Thyroid gland (tissue), 4 donors: ENCODE data around the gene LDLRAD4. TPM values are rescaled to one million over a fixed set of nuclear protein-coding genes. Genes with fewer than 3 reads are reported as not detected.

Experiments used
- DNase-seq, 2 donors: peaks; one replicate each; pipeline ENCODE4 v3.0.0-alpha.2; 2019
- H3K27ac ChIP-seq, 3 donors: fragments of 200-600 bp; sonication (generic); 1 replicate in 2 of 3; 2 replicates in 1 of 3; pipeline ENCODE4 v1.5.1; 2016 to 2019; ENCODE audit warnings: mild to moderate bottlenecking in 1 of 3, moderate library complexity in 1 of 3
- H3K27me3 ChIP-seq: fragments of 200-600 bp; sonication (generic); one replicate; pipeline ENCODE4 v1.5.1; 2019
- H3K36me3 ChIP-seq, 2 donors: fragments of 200-600 bp; sonication (generic); one replicate each; pipeline ENCODE4 v1.5.1; 2016 to 2019
- H3K4me1 ChIP-seq, 2 donors: fragments of 200-600 bp; sonication (generic); one replicate each; pipeline ENCODE4 v1.5.1; 2017 to 2019
- H3K4me3 ChIP-seq, 3 donors: fragments of 200-600 bp; sonication (generic); replicated peaks in 1 of 3; 1 replicate in 2 of 3; 2 replicates in 1 of 3; pipeline ENCODE4 v1.5.1; 2016; ENCODE audit warnings: mild to moderate bottlenecking in 1 of 3
- H3K9me3 ChIP-seq: fragments of 200-600 bp; sonication (generic); one replicate; pipeline ENCODE4 v1.5.1; 2017
- POLR2A ChIP-seq, 2 donors: fragments of 450-650 bp; IDR thresholded peaks; one replicate each; pipeline ENCODE4 v1.6.1; 2017; ENCODE audit warnings: antibody characterized with exemption in 2 of 2, mild to moderate bottlenecking in 2 of 2, moderate library complexity in 1 of 2
- WGBS, 2 donors: methylation state at CpG; one replicate each; pipeline ENCODE4 v1.1.5; 2017; 5-methylcytosine and 5-hydroxymethylcytosine counted together
- intact Hi-C: fragments of 100-400 bp; cut with DNase I; formaldehyde crosslinking; loops from one replicate; pipeline ENCODE4 v1.15.1; 2023
- total RNA-seq, 4 donors: library from RNA; depleted of rRNA; stranded (reverse); fragments of >200 nt; gene quantifications; one replicate each; pipeline ENCODE4 v1.2.3, GENCODE V29; 2016
- TF ChIP-seq, protein P1 (sequence below), 6 experiments: fragments of 200-600 bp in 3 of 6; fragments of 450-650 bp in 3 of 6; sonication (generic) in 3 of 6; IDR thresholded peaks; one replicate each; pipeline ENCODE4 v1.5.1; 2016 to 2019; ENCODE audit warnings: antibody characterized with exemption in 6 of 6, mild to moderate bottlenecking in 2 of 6, inconsistent platforms in 1 of 6, moderate library complexity in 1 of 6

LDLRAD4 gene
- total RNA-seq, 4 donors from 2014 or later, result 23.7 to 35.7 (median 29.7) TPM

DNA sequence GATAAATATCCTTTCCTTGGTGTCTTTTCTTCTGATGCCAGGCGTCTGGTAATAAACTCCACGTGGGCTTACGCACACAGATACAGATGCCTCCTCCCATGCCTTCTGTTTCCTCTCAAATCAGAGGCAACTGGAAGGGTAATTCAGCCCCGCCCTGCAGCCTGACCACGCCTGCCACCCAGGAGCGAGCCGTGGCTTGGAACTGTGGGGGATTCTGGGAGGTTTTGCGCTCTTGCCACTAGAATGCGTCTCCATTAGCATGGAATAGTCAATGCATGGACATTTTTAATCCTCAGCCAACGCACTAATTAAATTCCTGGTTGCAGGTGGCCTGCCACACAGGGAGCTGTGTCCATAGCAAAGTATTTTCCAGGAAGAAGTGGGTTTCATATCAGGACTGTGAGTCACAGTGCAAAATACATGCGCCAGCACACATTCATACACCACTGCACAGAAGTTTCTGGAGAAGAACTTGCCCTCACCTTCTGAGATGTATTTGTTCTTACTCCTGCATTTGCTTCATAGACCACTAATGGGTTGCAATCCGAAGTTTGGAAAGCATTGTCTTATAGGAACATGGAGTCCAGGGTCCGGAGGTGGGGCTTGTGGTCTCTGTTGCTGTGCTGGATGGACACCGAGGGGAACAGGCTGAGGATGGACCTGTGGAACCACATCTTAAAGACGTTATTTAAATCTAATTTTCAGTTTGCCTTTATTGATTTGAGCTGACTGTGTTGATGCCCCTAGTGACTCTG, 151.4 kb downstream of the LDLRAD4 start:
- intact Hi-C loops, result no loop called here
- Histone ChIP-seq H3K36me3 (no peaks in the 10 kb centered on the region), H3K4me1 (peaks cover 0 to 19% of the 10 kb centered on the region in 2 donors), H3K27ac (no peak overlapping the region), H3K27me3 (no peaks in the 10 kb centered on the region), H3K9me3 (no peaks in the 10 kb centered on the region), H3K4me3 (no peak overlapping the region)
- TF ChIP-seq, protein P1, sequence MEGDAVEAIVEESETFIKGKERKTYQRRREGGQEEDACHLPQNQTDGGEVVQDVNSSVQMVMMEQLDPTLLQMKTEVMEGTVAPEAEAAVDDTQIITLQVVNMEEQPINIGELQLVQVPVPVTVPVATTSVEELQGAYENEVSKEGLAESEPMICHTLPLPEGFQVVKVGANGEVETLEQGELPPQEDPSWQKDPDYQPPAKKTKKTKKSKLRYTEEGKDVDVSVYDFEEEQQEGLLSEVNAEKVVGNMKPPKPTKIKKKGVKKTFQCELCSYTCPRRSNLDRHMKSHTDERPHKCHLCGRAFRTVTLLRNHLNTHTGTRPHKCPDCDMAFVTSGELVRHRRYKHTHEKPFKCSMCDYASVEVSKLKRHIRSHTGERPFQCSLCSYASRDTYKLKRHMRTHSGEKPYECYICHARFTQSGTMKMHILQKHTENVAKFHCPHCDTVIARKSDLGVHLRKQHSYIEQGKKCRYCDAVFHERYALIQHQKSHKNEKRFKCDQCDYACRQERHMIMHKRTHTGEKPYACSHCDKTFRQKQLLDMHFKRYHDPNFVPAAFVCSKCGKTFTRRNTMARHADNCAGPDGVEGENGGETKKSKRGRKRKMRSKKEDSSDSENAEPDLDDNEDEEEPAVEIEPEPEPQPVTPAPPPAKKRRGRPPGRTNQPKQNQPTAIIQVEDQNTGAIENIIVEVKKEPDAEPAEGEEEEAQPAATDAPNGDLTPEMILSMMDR (IDR thresholded peaks at IDR 0.05), result no peak
- TF ChIP-seq POLR2A (IDR thresholded peaks at IDR 0.05), result no peak
- DNase-seq, result no peak
- WGBS, 2 donors, result 68 to 70% methylated on average over 15 of the region's 15 CpGs

GRCh38 chr18:13370995-13371625, 152.6 kb downstream of the LDLRAD4 start:
- TF ChIP-seq POLR2A (IDR thresholded peaks at IDR 0.05), result no peak
- TF ChIP-seq, protein P1 (IDR thresholded peaks at IDR 0.05), result no peak
- Histone ChIP-seq H3K9me3 (no peaks in the 10 kb centered on the region), H3K27ac (no peak overlapping the region), H3K4me3 (no peak overlapping the region), H3K36me3 (no peaks in the 10 kb centered on the region), H3K4me1 (peaks cover 0 to 30% of the 10 kb centered on the region in 2 donors), H3K27me3 (no peaks in the 10 kb centered on the region)
- no peak for DNase-seq
- 98 to 99% methylated on average over 7 to 16 of the region's 16 CpGs for WGBS, 2 donors
- intact Hi-C loops, result no loop called here

DNA sequence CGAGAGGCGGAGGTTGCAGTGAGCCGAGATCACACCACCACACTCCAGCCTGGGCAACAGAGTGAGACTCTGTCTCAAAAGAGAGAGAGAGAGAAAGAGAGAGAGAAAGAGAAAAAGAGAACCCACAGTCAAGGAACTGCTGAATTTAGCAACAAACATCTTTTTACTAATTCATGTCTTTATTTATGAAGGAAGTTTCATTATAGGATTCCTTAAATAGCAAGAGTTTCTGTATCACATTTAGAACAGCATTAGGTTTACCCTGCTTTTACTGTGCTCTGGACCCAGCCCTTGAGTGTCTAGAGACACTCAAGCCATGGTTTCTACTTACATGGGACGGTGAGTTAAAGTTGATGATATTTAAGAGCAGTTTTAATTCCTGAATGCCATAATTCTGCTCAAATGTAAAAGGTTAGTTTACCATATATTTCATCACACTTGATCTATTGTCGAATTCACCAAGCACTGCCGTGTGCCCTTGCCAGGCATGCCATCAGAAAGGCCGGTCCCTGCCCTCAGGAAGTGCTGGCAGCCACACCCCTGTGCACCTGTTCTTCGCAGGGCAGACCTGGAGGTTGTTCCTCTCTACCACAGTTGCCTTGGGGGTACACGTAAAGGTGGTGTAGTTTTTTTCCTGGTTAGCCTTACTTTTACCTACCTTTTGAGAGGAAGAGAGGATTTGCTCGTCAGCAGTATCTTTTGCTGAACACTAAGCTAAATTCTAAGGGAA, 153.3 kb downstream of the LDLRAD4 start:
- H3K4me1 ChIP-seq, result peaks cover 0 to 30% of the 10 kb centered on the region in 2 donors
- DNase-seq, result no peak
- H3K9me3 ChIP-seq, result no peaks in the 10 kb centered on the region
- TF ChIP-seq, protein P1 (IDR thresholded peaks at IDR 0.05), result no peak
- TF ChIP-seq POLR2A (IDR thresholded peaks at IDR 0.05), result no peak
- H3K36me3 ChIP-seq, result no peaks in the 10 kb centered on the region
- H3K4me3 ChIP-seq, result no peak overlapping the region
- 87 to 94% methylated on average over 10 of the region's 10 CpGs for WGBS, 2 donors
- H3K27me3 ChIP-seq, result no peaks in the 10 kb centered on the region
- no peak overlapping the region for H3K27ac ChIP-seq
- intact Hi-C loops, result no loop called here

GRCh38 chr18:13372531-13372951, 154.0 kb downstream of the LDLRAD4 start:
- 93 to 95% methylated on average over 8 of the region's 8 CpGs for WGBS, 2 donors
- no peaks in the 10 kb centered on the region for H3K36me3 ChIP-seq

More at GRCh38 chr18:13372531-13372951, 154.0 kb downstream of the LDLRAD4 start:
- Histone ChIP-seq H3K4me1 (peaks cover under 1 to 36% of the 10 kb centered on the region in 2 donors), H3K4me3 (no peak overlapping the region), H3K27me3 (no peaks in the 10 kb centered on the region), H3K9me3 (no peaks in the 10 kb centered on the region), H3K27ac (no peak overlapping the region)
- intact Hi-C loops, result no loop called here
- no peak for DNase-seq
- TF ChIP-seq, protein P1 (IDR thresholded peaks at IDR 0.05), result no peak
- no peak for TF ChIP-seq POLR2A (IDR thresholded peaks at IDR 0.05)
